GM12872 (cell line): ENCODE measurements around the gene PDILT.

Source experiments
- CTCF ChIP-seq: IDR thresholded peaks from 3 replicates; pipeline ENCODE4 v1.5.1; 2011; ENCODE audit warnings: low read depth, mild to moderate bottlenecking, low read length, moderate library complexity; ENCODE audit not compliant: insufficient read depth

PDILT gene

GRCh38 chr16:20385844-20386832 lies 18.4 kb downstream of the PDILT start:
- TF ChIP-seq CTCF: peak; percentile 81

DNA sequence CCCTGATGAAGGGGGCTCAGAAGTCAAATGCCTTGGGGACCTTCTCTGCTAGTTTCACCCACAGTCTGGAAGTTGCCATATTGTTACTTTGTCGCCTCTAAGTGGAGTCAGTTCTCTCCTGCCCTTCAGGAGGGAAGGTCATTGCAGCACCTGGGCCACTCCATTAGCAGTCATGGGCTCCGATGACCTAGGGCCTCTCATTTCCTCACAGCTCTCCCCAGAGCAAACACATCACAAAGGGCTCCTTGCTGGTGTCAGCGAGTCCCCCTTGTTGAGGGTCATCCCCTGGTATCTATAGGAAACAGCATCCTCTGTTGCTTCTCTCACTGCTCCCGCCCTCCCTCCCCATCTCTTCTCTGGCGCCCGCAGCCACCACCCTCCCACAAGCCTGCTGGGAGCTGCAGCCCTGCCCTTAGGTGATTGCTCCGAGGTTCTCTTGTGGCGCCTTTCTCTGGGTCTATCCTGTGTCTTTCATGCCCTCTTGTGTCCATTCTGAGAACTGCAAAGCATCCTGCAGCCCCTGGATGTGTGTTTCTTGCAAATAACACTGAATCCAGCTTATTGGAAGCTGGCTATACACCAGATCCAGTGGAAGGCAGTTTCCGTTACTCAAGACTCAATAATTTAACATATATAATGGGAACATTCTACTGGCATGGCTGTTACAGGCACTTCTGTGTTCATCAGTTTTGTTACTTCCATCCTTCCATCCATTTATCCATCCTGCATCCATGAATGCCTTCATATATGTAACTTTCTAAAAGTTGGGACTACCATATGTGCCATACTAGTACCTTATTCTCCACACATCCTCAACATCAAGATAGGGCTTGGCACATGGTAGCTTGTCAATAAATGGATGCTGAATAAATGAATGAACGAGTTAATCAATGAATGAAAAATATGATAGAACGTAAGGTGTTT lies 21.2 kb downstream of the PDILT start:
- TF ChIP-seq CTCF: peak; percentile 88

DNA sequence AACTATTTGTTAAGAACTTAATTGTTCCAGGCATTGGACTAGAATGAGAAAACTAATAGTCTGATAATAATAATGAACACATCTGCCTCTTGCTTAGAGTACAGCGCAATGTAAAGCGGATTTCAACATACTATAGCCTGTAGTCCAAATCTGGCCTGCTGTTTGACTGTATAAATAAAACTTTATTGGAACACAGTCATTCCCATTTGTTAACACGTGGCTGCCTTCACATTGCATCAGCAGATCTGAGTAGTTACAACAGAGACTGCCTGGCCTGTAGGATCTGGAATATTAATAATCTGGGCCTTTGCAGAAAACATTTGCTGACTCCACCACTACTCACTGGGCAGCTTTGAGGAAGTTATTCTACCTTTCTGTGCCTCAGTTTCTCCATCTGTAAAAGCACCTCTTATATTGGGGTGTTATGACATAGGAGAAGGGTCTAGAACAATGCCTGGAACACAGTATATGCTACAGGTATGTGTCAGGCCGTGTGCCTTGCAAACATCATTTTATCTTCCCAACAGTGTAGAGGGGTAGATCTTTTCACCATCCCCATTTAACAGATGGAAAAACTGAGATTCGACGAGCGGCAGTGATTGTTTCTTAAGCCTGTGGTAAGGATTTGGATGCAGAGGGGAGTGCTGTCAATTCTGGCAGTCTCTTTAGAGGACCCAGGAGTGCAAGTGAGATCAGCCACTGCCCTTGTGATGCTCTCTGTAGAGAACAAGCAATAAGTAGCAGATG lies 22.2 kb downstream of the PDILT start:
- TF ChIP-seq CTCF: no peak

- no peak for TF ChIP-seq CTCF
These were observed 23.8 kb downstream of the PDILT start for GRCh38 chr16:20380782-20381181.

GRCh38 chr16:20377181-20377580 lies 27.4 kb downstream of the PDILT start:
- no peak for TF ChIP-seq CTCF

DNA sequence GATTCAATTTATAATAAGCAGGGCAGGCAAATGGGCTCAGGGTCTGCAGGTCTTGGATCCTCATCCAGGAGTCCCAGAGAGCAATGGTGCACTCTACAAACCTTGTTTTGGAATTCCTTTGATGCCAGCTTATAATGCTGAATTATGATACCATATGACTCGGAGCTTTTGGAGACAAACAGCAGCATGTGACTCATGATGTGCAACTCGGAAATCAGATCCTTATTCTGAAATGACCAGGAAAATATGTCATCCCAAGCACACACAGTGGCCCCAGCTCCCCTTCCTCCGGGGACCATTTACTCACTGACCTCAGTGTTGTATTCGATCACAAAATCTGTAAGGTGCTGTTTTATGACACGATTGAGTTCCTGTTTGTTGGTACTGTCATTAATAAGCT lies 31.8 kb downstream of the PDILT start:
- no peak for TF ChIP-seq CTCF
